Fibroblast of mammary gland (primary cell): ENCODE data around the gene HERC2.

ENCODE experiments used
- DNase-seq: peaks from one replicate; pipeline ENCODE4 v3.0.0-alpha.2; 2010; ENCODE audit warnings: low read depth
- H3K4me3 ChIP-seq: 2 replicates; pipeline ENCODE4 v1.5.1; 2011; ENCODE audit warnings: low read depth, mild to moderate bottlenecking, low read length, moderate library complexity; ENCODE audit not compliant: control insufficient read depth
- CTCF ChIP-seq: conservative IDR thresholded peaks from 2 replicates; pipeline ENCODE4 v1.5.1; 2011; ENCODE audit warnings: low read depth, low read length, inconsistent platforms; ENCODE audit not compliant: control insufficient read depth, insufficient read depth

Gene HERC2

GRCh38 chr15:28112101-28112760 is 209.7 kb downstream of the HERC2 start:
- DNase-seq = no peak
- no peak overlapping the region for H3K4me3 ChIP-seq
- no peak for TF ChIP-seq CTCF

GRCh38 chr15:28111543-28111942 is 210.4 kb downstream of the HERC2 start:
- no peak for TF ChIP-seq CTCF
- no peak overlapping the region for H3K4me3 ChIP-seq
- DNase-seq = no peak

GRCh38 chr15:28110481-28110881 is 211.5 kb downstream of the HERC2 start:
- H3K4me3 ChIP-seq = no peak overlapping the region
- TF ChIP-seq CTCF = no peak
- no peak for DNase-seq

GRCh38 chr15:28109626-28110455 is 212.1 kb downstream of the HERC2 start:
- DNase-seq = no peak
- TF ChIP-seq CTCF = no peak
- no peak overlapping the region for H3K4me3 ChIP-seq

- TF ChIP-seq CTCF = no peak
- no peak for DNase-seq
- no peak overlapping the region for H3K4me3 ChIP-seq
These were observed 214.1 kb downstream of the HERC2 start for GRCh38 chr15:28107904-28108275.

GRCh38 chr15:28107111-28107903 is 214.7 kb downstream of the HERC2 start:
- no peak for TF ChIP-seq CTCF
- peak; percentile 22 for DNase-seq
- H3K4me3 ChIP-seq = peak overlapping the region; percentile 38
